WI38 (cell line): ENCODE measurements around the gene CHRNA4.

ENCODE experiments used
- H3K4me3 ChIP-seq: 2 replicates; pipeline ENCODE4 v1.5.1; 2011; ENCODE audit warnings: low read depth, mild to moderate bottlenecking, control low read depth, low read length
- TF ChIP-seq, protein P1 (sequence below): IDR thresholded peaks from 2 replicates; pipeline ENCODE4 v1.5.1; 2012; ENCODE audit warnings: low read depth, mild to moderate bottlenecking, control low read depth, low read length

Gene CHRNA4

DNA sequence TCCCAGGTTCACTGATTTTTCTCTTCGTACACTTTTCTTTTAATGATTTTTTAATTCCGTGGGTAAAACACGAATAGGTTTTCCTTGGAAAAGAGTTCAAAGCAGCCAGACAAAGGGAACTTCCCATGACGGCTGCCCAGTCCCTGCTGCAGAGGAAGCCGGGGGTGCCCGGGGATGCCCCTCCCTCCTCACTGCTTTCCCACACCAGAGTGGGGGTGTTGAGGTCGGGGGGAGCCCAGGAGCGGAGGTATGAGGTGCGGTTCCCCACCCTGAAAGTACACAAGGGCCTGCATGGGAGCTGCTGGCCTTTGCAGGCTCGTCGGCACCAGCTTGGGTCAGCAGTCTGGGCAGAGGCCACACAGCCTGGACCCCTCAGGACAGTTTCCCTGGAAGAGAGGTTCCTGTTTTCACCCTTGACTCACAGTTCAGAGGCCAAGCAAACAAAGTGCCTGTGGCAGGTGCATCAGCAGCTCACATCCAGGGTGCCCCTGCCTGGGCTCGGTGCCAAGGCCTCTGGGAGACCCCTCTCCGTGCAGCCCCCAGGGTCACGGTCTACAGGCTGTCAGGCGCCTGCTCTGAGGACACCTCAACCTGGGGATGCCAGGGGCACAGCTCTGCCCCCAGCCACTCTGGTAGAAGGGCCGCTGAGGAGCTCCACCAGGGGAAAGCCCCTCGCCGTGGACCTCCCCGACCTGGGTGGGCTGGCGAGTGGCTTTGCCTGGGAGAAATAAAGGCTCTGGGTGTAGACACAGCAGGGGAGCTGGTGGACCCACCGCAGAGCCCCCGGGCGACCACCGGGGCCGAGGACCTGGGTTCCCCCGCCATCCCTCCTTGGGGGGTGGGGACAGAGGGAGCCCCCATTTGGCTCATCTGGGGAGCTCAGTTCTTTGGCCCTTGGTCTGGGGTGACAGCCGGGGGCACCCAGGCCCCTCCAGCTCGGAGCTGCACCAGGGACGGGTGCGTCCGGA is 15.4 kb upstream of the CHRNA4 start:
- H3K4me3 ChIP-seq = no peak overlapping the region
- TF ChIP-seq, protein P1, sequence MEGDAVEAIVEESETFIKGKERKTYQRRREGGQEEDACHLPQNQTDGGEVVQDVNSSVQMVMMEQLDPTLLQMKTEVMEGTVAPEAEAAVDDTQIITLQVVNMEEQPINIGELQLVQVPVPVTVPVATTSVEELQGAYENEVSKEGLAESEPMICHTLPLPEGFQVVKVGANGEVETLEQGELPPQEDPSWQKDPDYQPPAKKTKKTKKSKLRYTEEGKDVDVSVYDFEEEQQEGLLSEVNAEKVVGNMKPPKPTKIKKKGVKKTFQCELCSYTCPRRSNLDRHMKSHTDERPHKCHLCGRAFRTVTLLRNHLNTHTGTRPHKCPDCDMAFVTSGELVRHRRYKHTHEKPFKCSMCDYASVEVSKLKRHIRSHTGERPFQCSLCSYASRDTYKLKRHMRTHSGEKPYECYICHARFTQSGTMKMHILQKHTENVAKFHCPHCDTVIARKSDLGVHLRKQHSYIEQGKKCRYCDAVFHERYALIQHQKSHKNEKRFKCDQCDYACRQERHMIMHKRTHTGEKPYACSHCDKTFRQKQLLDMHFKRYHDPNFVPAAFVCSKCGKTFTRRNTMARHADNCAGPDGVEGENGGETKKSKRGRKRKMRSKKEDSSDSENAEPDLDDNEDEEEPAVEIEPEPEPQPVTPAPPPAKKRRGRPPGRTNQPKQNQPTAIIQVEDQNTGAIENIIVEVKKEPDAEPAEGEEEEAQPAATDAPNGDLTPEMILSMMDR = no peak

DNA sequence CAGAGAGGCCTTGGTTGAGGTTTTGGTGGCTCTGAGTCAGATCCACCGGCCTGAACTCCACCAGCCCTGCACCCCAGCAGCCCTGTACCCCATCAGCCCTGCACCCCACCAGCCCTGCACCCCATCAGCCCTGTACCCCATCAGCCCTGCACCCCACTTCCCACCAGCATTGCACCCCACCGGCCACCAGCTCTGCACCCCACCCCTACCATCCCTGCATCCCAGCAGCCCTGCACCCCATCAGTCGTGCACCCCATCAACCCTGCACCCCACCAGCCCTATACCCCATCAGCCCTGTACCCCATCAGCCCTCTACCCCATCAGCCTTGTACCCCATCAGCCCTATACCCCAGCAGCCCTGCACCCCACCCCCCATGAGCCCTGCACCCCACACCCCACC is 14.3 kb upstream of the CHRNA4 start:
- TF ChIP-seq, protein P1 = no peak
- no peak overlapping the region for H3K4me3 ChIP-seq

DNA sequence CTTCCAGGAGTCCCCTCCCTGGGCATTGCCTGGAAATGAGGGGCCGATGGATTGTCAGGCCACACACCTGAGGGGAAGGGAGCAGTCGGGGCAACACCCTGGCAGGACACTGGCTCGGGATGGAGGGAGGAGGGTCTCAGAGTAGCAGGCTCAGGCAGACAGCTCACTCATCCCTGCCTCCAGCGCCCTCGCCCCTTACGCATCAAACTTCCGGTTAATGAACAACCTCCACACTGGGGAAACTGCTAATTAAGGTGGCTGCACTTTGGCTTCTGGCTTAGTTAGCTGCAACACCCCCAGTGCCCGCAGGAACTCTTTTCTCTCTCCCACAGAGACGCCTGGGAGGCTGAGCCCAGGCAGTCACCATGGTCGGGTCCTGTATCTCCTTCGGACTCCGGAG is 13.4 kb upstream of the CHRNA4 start:
- H3K4me3 ChIP-seq = no peak overlapping the region
- TF ChIP-seq, protein P1 = no peak

DNA sequence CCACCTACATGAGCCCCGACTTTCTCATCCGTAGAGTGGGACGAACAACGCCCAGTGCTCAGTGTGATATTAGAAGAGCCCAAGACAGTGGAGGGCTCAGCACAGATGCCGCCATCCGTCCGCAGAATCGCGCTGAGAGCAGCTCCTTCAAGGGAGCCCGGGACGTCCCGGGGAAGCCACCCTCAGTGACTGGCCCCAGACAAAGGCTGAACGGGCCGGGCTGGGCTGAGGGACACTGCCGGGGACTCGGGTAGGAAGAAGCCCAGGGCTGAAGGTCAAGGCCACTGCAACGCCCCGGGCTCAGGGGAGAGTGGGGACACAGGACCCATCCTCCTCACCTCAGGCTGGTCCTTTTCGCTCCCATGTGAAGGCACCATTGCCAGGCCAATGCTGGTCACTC is 12.8 kb upstream of the CHRNA4 start:
- H3K4me3 ChIP-seq = no peak overlapping the region
- TF ChIP-seq, protein P1 = no peak

DNA sequence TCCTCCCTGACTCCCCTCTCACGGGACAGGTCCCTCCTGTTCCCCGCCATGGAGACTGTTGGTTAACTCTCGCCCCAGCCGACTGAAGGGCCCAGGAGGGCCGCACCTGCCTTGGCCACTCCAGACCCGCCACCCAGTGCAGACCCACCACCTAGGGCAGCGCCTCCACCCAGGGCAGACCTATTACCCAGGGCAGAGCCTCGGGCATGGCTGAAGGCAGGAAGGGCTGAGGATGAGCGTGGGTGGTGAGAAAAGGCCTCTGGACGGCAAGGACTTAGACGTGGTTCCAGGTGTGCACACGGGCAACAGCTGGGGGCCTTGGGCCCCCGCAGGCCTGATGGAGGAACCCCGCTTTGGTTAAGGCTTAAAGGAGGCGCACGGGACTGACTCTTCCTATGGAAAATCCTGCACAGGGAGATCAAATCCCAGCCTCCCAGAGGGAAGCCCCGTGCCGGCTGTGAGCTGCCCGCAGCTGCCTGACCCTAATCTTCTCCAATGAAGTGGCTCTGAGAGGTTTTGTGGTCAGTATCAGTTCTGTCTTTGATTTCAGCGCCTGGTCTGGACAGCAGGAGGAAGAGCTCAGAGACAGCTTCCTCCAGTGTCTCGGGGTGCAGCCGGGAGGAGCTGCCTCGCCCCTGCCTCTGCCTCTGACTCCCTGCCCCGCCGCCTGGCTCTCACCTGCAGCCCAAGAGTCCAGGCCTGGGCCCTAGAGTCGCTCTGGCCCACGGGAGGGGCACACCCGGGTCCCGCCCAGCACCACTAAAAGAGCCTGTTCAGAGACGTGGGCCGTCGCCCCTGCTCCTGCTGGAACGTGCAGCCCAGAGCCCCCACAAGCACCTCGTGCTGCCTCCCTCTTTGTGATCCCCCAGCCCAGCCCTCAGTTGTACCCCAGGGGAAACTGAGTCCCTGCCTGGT is 12.1 kb upstream of the CHRNA4 start:
- no peak overlapping the region for H3K4me3 ChIP-seq
- TF ChIP-seq, protein P1 = no peak

DNA sequence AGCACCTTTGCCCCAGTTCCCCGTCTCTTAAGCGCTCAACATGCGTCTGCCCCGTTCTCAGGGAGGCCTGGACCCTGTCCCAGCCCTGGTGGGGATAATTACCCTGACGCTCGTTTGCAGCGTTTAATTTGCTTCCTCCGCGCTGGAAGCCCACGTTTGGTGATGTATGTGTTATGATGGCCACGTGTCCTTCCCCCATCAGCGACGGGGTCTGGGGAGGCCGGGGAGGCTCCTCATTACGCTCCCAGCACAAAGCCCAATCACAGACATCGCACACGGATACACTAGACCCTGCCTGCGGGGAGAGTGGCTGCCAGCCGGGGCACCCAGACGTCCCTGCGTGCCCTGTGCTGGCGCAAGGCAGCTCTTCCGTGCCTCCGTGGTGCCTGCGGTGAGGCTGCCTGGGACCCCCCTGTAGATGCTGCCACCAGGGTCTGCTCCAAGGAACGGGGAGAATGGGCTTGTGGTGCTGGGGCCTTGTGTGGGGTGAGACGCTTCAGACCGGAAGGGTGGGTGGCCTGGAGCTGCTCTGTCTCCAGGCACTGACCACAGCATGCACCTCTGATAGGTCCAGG is 10.2 kb upstream of the CHRNA4 start:
- TF ChIP-seq, protein P1 = no peak
- H3K4me3 ChIP-seq = no peak overlapping the region
